ENCODE measurements around the gene ACOT11.

- TF ChIP-seq AFF4 (CRISPR knock-in tag; IDR thresholded peaks at IDR 0.05; ENCODE audit: borderline replicate concordance) = no peak
- no peak for TF ChIP-seq CTCF (IDR thresholded peaks at IDR 0.05)
Measured at GRCh38 chr1:54569339-54569738, 21.3 kb downstream of the ACOT11 start.
